HG02885 (cell line): Measurements from ENCODE around the gene HSPA1B.
"Not testable (repeated sequence)": the region's sequence is repeated elsewhere in the genome, so short reads cannot be mapped to it uniquely, and the experiment has no call there.

Experiments used
- ATAC-seq: cut with Tn5 transposase; IDR thresholded peaks from one replicate; pipeline ENCODE4 v1.9.1; 2021; ENCODE audit warnings: mild to moderate bottlenecking; ENCODE audit not compliant: unreplicated experiment, poor library complexity

HSPA1B gene

DNA sequence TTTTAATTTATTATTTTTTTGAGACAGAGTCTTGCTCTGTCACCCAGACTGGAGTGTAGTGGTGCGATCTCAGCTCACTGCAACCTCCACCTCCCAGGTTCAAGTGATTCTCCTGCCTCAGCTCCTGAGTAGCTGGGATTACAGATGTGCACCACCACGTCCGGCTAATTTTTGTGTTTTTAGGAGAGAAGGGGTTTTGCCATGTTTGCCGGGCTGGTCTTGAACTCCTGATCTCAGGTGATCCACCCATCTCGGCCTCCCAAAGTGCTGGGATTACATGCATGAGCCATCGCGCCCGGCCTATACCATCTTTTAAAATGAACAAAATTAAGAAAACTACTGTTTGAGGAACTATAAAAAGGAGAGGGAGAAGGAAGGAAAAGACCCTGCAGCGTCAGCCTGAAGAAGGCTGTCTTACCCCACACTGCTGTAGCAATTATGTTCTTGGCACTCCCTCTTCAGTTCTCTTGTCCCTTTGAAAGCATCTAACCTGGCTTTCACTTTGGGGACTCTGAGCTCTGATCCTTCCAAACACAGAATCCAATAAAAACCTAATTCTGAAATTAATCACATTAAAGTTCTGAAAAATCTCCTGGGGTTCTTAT is 3.8 kb upstream of the HSPA1B start:
- ATAC-seq, result not testable (repeated sequence)

- ATAC-seq, result no peak
Measured at GRCh38 chr6:31825553-31825952, 2.0 kb upstream of the HSPA1B start.

- ATAC-seq, result no peak
Measured at GRCh38 chr6:31826793-31827285, 699 bp upstream of the HSPA1B start.

GRCh38 chr6:31829633-31830283 is 2.2 kb downstream of the HSPA1B start:
- no peak for ATAC-seq

GRCh38 chr6:31830886-31831335 is 3.4 kb downstream of the HSPA1B start:
- no peak for ATAC-seq

- no peak for ATAC-seq
Measured at GRCh38 chr6:31831350-31832215, 4.0 kb downstream of the HSPA1B start.

DNA sequence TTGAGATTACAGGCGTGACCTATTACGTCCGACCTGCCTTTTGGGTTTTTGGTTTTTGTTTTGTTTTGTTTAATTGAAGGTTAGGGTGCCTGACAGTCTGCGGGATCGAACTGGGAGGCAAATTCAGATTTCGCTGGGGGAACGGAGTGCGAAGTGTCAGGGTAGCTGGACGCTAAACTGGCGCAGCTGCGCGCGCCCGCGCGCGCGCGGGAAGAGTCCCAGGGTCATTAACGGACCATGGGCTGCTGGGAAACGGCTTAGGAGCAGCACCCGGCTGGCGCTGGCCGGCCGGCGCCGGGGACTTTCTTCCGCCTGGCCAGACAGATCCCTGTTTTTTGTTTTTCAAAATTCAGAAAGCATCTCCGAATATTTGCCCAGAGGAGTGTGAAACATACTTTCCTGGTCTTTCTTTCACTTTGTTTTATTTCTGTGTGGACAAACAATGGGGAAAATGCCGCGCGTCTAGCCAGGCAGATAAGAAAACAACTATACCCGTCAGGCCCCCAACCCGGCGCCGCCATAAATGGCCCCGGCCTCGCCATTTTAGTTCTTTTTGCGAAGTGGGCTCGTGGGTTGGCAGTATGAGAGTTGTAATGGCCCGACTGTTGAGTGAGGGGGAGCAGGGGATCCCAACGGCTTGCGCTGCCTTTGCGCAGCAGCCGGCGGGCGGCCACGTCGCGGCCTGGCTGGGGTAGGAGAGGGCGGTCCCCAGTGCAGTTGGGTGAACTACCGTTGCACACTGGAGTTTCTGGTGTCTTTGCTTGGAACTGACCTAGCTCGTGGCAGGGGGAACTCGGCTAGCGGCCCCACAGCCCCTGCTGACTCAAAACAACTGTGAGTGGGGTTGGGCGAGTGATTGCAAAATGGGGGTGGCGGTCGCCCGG is 7.1 kb downstream of the HSPA1B start:
- peak; percentile 57 for ATAC-seq

GRCh38 chr6:31836047-31836473 is 8.5 kb downstream of the HSPA1B start:
- no peak for ATAC-seq

- ATAC-seq, result no peak
Measured at GRCh38 chr6:31836474-31837368, 9.2 kb downstream of the HSPA1B start.

- no peak for ATAC-seq
Measured at GRCh38 chr6:31837369-31838113, 10.0 kb downstream of the HSPA1B start.

DNA sequence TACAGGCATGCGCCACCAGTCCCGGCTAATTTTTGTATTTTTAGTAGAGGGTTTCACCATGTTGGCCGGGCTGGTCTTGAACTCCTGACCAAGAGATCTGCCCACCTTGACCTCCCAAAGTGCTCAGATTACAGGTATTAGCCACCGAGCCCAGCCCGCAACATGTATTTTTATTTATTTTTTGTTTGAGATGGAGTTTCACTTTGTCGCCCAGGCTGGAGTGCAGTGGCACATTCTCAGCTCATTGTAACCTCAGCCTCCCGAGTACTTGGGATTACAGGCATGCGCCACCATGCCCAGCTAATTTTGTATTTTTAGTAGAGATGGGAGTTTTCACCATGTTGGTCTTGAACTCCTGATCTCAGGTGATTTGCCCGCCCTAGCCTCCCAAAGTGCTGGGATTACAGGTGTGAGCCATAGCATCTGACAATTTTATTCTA is 10.6 kb downstream of the HSPA1B start:
- ATAC-seq, result not testable (repeated sequence)

DNA sequence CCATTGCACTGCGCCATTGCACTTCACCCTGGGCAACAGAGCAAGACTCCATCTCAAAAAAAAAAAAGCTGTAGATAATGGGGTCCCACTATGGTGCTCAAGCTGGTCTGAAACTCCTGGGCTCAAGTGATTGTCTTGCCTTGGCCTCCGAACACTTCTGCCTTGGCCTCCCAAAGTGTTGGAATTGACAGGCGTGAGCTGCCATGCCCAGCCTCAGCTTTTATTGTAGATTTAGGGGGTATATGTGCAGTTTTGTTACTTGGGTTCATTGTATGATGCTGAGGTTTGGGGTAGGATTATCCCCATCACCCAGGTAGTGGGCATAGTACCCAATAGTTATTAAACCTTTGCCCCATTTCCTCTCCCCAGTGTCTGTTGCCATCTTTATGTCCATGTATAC is 11.4 kb downstream of the HSPA1B start:
- ATAC-seq, result no peak

GRCh38 chr6:31839779-31840126 is 12.2 kb downstream of the HSPA1B start:
- ATAC-seq, result not testable (repeated sequence)

GRCh38 chr6:31842053-31842452 is 14.5 kb downstream of the HSPA1B start:
- no peak for ATAC-seq

DNA sequence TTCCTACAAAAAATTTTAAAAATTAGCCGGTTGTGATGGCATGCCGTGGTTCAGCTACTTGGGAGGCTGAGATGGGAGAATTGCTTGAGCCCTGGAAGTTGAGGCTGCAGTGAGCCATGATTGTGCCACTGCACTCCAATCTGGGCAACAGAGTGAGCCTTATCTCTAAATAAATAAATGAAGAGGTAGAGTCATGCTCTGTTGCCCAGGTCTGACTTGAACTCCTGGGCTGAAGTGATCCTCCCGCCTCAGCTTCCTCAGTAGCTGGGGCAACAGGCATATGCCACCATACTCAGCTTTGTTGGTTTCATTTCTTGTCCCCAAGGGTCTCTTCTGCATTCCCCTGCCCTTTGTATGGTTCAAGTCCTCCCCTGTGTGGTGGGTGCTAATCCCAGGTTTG is 17.0 kb downstream of the HSPA1B start:
- no peak for ATAC-seq

DNA sequence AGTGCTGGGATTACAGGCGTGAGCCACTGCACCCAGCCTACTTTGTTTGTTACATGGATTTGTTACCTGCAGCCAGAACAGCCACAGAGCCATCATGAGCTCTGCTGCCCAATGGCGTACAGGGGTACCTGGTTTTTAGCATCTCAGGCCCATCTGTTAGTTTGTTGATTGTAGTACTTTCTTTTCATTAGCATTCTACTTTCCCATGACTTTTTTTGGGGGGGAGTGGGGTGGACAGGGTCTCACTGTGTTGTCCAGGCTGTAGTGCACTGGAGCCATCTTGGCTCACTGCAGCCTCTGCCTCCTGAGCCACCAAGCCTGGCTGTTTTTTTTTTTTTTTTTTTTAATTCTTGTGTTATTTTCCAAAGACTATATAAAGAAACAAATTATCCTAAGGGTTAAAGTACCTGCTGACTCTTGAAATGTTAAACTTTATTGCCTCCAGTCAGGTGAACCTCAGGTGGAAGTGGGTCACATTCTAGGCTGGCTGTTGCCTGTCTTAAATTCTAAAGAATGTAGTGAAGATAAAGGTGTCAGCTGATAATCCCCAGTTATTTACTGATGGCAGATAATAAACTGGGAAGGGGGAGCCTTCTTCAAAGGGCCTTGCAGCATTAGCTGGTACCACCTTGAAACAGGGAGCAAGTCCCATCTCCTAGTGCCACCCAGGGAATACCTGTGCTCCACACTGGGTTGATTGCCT is 19.9 kb downstream of the HSPA1B start:
- no peak for ATAC-seq

GRCh38 chr6:31850765-31851484 is 23.4 kb downstream of the HSPA1B start:
- no peak for ATAC-seq
